ENCODE measurements around the gene DYNLL2. TPM values are rescaled to one million over a fixed set of nuclear protein-coding genes. Genes with fewer than 3 reads are reported as not detected.
"Not testable (repeated sequence)": the region's sequence is repeated elsewhere in the genome, so short reads cannot be mapped to it uniquely, and the experiment has no call there.

The DYNLL2 gene
- total and polyA plus RNA-seq, 4 experiments from 2014 or later, result 0.56 to 45.8 (median 23.5) TPM

DNA sequence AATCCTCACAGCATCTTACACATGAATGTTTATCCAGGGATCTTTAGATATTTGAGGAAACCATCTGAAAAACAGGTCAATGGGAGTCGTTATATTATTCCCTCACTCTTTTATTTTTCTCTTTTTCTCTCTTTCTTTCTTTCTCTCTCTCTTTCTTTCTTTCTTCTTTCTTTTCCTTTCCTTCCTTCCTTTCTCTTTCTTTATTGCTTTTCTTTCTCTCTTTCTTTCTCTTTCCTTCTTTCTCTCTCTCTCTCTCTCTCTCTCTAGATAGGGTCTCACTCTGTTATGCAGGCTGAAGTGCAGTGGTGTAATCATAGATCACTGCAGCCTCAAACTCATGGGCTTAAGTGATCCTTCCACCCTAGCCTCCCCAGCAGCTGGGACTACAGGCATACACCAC, 44.6 kb downstream of the DYNLL2 start:
- ChIA-PET POLR2A (ENCODE audit: partially characterized antibody) (interaction anchor here (0.9 kb wide), 1 partner anchor 25 kb away, joined by 3 read pairs; no protein-coding TSS in a partner anchor), CTCF (ENCODE audit: partially characterized antibody) (interaction anchor here (0.7 kb wide), 1 partner anchor 23 kb away, joined by 5 read pairs; no protein-coding TSS in a partner anchor)
- Histone ChIP-seq H3K4me1 (ENCODE audit: insufficient read depth, low read length) (no peaks in the 10 kb centered on the region), H3K4me3 (ENCODE audit: low read length in 2 of 2) (no peak overlapping the region), H3K36me3 (ENCODE audit: insufficient read depth, low read length) (no peaks in the 10 kb centered on the region), H3K27me3 (ENCODE audit: insufficient read depth, low read length) (no peaks in the 10 kb centered on the region), H3K27ac (ENCODE audit: low read depth, low read length) (no peak overlapping the region), H3K9me3 (ENCODE audit: control insufficient read depth in 1 of 2, low read length in 2 of 2) (no peaks in the 10 kb centered on the region)
- H3K36me3 Mint-ChIP-seq, result no peaks in the 10 kb centered on the region
- H3K9me3 Mint-ChIP-seq, result no peaks in the 10 kb centered on the region
- peaks cover 4 to 8% (median 5%) of the 10 kb centered on the region in 4 donors for H3K4me1 Mint-ChIP-seq
- DNase-seq, result no peak
- H3K4me3 Mint-ChIP-seq, result no peak overlapping the region
- intact Hi-C loops (cut with micrococcal nuclease), result no loop called here
- H3K27ac Mint-ChIP-seq, result no peak overlapping the region
- H3K27me3 Mint-ChIP-seq, result no peaks in the 10 kb centered on the region

DNA sequence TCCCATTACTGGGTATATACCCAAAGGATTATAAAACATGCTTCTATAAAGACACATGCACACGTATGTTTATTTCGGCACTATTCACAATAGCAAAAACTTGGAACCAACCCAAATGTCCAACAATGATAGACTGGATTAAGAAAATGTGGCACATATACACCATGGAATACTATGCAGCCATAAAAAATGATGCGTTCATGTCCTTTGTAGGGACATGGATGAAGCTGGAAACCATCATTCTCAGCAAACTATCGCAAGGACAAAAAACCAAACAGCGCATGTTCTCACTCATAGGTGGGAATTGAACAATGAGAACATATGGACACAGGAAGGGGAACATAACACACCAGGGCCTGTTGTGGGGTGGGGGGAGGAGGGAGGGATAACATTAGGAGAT, 49.5 kb downstream of the DYNLL2 start:
- H3K27ac ChIP-seq (ENCODE audit: low read depth, low read length); H3K4me3 ChIP-seq (ENCODE audit: low read length in 2 of 2); H3K4me1 ChIP-seq (ENCODE audit: insufficient read depth, low read length); POLR2A ChIA-PET (ENCODE audit: partially characterized antibody); H3K27me3 Mint-ChIP-seq; H3K9me3 ChIP-seq (ENCODE audit: control insufficient read depth in 1 of 2, low read length in 2 of 2); H3K36me3 ChIP-seq (ENCODE audit: insufficient read depth, low read length); H3K27ac Mint-ChIP-seq; H3K4me3 Mint-ChIP-seq; CTCF ChIA-PET (ENCODE audit: partially characterized antibody); H3K27me3 ChIP-seq (ENCODE audit: insufficient read depth, low read length); H3K4me1 Mint-ChIP-seq; intact Hi-C loops (cut with micrococcal nuclease); DNase-seq; H3K36me3 Mint-ChIP-seq: not testable (repeated sequence)
- peaks cover 0 to 22% (median 3%) of the 10 kb centered on the region in 8 donors for H3K9me3 Mint-ChIP-seq

DNA sequence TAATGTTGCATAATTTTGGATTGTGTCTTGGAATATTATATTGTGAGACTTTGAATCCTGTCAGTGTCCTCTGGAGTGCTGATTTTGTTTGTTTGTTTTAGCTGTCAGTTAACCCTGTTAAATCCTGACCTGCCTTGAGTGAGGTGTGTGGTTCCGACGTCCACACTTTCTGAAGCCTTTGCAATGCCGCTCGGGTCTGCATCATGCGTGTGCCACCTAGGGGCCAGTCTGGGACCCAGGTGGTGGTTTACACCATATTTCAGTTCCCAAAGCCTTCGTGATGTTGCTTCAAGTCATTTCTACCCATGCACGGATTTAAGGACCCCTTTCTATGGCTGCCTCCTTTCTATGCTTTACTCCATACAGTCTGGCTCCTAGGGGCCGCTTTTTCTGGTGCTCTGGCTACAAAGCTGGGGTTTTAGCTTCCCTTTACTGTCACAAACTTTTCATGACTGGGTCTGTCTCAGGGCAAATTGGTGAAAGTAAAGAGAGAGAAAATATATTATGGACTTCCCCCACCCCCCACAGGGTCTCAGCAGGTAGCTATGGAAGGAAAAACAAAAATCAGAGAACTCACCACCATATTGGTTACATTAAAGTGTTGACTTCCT, 53.6 kb downstream of the DYNLL2 start:
- H3K36me3 Mint-ChIP-seq, result peaks cover 3 to 13% of the 10 kb centered on the region in 2 donors
- Histone ChIP-seq H3K4me1 (ENCODE audit: insufficient read depth, low read length) (no peaks in the 10 kb centered on the region), H3K36me3 (ENCODE audit: insufficient read depth, low read length) (no peaks in the 10 kb centered on the region), H3K4me3 (ENCODE audit: low read length in 2 of 2) (no peak overlapping the region), H3K27me3 (ENCODE audit: insufficient read depth, low read length) (no peaks in the 10 kb centered on the region), H3K9me3 (ENCODE audit: control insufficient read depth in 1 of 2, low read length in 2 of 2) (no peaks in the 10 kb centered on the region), H3K27ac (ENCODE audit: low read depth, low read length) (no peak overlapping the region)
- H3K4me1 Mint-ChIP-seq, result peaks cover 0 to 6% (median 1%) of the 10 kb centered on the region in 4 donors
- intact Hi-C loops (cut with micrococcal nuclease), result no loop called here
- H3K9me3 Mint-ChIP-seq, result peaks cover 0 to 26% (median 4%) of the 10 kb centered on the region in 8 donors
- POLR2A ChIA-PET (ENCODE audit: partially characterized antibody), result interaction anchor here (0.6 kb wide), 1 partner anchor 15 kb away, joined by 3 read pairs; no protein-coding TSS in a partner anchor
- H3K27me3 Mint-ChIP-seq, result peaks cover 2 to 3% of the 10 kb centered on the region in 2 donors
- H3K27ac Mint-ChIP-seq, result no peak overlapping the region
- no peak overlapping the region for H3K4me3 Mint-ChIP-seq
- CTCF ChIA-PET (ENCODE audit: partially characterized antibody), result interaction anchor here (1.0 to 2.4 kb wide), 8 partner anchors 10 to 36 kb away, joined by 3 to 10 read pairs (median 6); no protein-coding TSS in a partner anchor
- DNase-seq, result no peak

DNA sequence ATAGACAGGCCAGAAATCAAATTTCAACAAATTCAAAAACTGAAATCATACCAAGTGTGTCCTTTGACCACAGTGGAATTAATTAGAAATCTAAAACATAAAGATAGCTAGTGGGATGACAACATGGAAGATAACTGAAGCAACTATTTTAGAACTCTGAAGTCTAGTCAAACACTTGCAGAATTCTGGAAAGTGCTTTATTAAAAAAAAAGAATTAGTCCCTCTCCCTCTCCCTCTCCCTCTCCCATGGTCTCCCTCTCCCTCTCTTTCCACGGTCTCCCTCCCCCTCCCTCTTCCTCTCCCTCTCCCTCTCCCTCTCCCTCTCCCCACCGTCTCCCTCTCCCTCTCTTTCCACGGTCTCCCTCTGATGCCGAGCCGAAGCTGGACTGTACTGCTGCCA, 58.3 kb downstream of the DYNLL2 start:
- Histone ChIP-seq H3K4me1 (ENCODE audit: insufficient read depth, low read length) (no peaks in the 10 kb centered on the region), H3K27ac (ENCODE audit: low read depth, low read length) (no peak overlapping the region), H3K36me3 (ENCODE audit: insufficient read depth, low read length) (no peaks in the 10 kb centered on the region), H3K27me3 (ENCODE audit: insufficient read depth, low read length) (no peaks in the 10 kb centered on the region), H3K4me3 (ENCODE audit: low read length in 2 of 2) (no peak overlapping the region), H3K9me3 (ENCODE audit: control insufficient read depth in 1 of 2, low read length in 2 of 2) (no peaks in the 10 kb centered on the region)
- Mint-ChIP-seq H3K4me3 (no peak overlapping the region), H3K9me3 (peaks cover 3 to 36% (median 28%) of the 10 kb centered on the region in 8 donors), H3K27me3 (peaks cover 0 to 2% of the 10 kb centered on the region in 2 donors), H3K4me1 (peaks cover 0 to 6% (median 3%) of the 10 kb centered on the region in 4 donors), H3K36me3 (peaks cover 20 to 23% of the 10 kb centered on the region in 2 donors), H3K27ac (peak overlapping the region in 1 of 7 donors; percentile 18)
- no peak for DNase-seq
- ChIA-PET POLR2A (ENCODE audit: partially characterized antibody) (no interaction called here), CTCF (ENCODE audit: partially characterized antibody) (interaction anchor here (0.9 to 2.1 kb wide), 3 partner anchors 20 to 31 kb away, joined by 3 to 6 read pairs (median 4); no protein-coding TSS in a partner anchor)
- intact Hi-C loops (cut with micrococcal nuclease), result no loop called here

DNA sequence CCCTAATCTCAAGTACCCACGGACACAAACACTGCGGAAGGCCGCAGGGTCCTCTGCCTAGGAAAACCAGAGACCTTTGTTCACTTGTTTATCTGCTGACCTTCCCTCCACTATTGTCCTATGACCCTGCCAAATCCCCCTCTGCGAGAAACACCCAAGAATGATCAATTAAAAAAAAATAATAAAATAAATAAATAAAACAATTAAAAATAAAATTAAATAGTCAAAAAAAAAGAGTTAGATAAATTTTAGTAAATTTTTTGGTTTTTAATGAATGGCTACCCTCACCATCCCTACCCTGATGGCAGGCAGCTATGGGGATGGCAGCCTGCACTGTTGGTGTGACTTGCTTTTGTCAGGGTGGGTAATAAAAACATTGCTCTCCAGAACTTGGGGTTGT, 60.1 kb downstream of the DYNLL2 start:
- H3K4me3 ChIP-seq (ENCODE audit: low read length in 2 of 2); POLR2A ChIA-PET (ENCODE audit: partially characterized antibody); H3K27ac ChIP-seq (ENCODE audit: low read depth, low read length); H3K4me1 ChIP-seq (ENCODE audit: insufficient read depth, low read length); H3K27me3 ChIP-seq (ENCODE audit: insufficient read depth, low read length); DNase-seq; CTCF ChIA-PET (ENCODE audit: partially characterized antibody); H3K36me3 ChIP-seq (ENCODE audit: insufficient read depth, low read length); H3K9me3 ChIP-seq (ENCODE audit: control insufficient read depth in 1 of 2, low read length in 2 of 2); H3K4me3 Mint-ChIP-seq; intact Hi-C loops (cut with micrococcal nuclease); H3K4me1 Mint-ChIP-seq; H3K27me3 Mint-ChIP-seq; H3K27ac Mint-ChIP-seq: not testable (repeated sequence)
- H3K36me3 Mint-ChIP-seq, result peaks cover 29 to 31% of the 10 kb centered on the region in 2 donors
- peaks cover 3 to 50% (median 39%) of the 10 kb centered on the region in 8 donors for H3K9me3 Mint-ChIP-seq

DNA sequence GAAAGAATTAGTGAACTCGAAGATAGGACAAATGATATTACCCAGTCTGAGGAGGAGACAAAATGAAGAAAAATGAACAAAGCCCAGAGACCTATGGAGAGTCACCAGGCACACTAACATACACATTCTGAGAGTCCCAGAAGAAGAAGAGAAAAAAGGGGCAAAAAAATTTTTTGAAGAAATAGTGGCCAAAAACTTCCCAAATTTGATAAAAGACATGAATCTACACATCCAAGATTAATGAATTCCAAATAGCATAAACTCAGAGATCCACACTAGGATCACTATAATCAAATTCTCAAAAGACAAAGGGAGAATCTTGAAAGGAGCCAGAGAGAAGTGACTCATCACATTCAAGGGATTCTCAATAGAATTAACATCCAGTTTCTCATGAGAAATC, 61.6 kb downstream of the DYNLL2 start:
- Mint-ChIP-seq H3K27me3 (no peaks in the 10 kb centered on the region), H3K9me3 (peaks cover 3 to 54% (median 39%) of the 10 kb centered on the region in 8 donors), H3K4me1 (peaks cover 4 to 15% (median 12%) of the 10 kb centered on the region in 4 donors), H3K36me3 (peaks cover 34% of the 10 kb centered on the region in 2 donors), H3K27ac (peak overlapping the region in 1 of 7 donors; percentile 54), H3K4me3 (no peak overlapping the region)
- no peak overlapping the region for H3K4me3 ChIP-seq (ENCODE audit: low read length in 2 of 2)
- CTCF ChIA-PET (ENCODE audit: partially characterized antibody), result no interaction called here
- H3K27ac ChIP-seq (ENCODE audit: low read depth, low read length), result no peak overlapping the region
- H3K9me3 ChIP-seq (ENCODE audit: control insufficient read depth in 1 of 2, low read length in 2 of 2), result no peaks in the 10 kb centered on the region
- no peaks in the 10 kb centered on the region for H3K27me3 ChIP-seq (ENCODE audit: insufficient read depth, low read length)
- intact Hi-C loops (cut with micrococcal nuclease), result no loop called here
- POLR2A ChIA-PET (ENCODE audit: partially characterized antibody), result no interaction called here
- no peaks in the 10 kb centered on the region for H3K4me1 ChIP-seq (ENCODE audit: insufficient read depth, low read length)
- no peak for DNase-seq
- H3K36me3 ChIP-seq (ENCODE audit: insufficient read depth, low read length), result no peaks in the 10 kb centered on the region

All from CD4-positive, alpha-beta memory T cell (primary cell).